T-helper 2 cell treated with Interferon-gamma antibody and Interleukin-4, amounts not matched to agents 100 ng/mL and 5 ng/mL, for 36 hours (primary cell): ENCODE results near the gene C1QTNF3. TPM values are rescaled to one million over a fixed set of nuclear protein-coding genes. Genes with fewer than 3 reads are reported as not detected.

Source experiments
- intact Hi-C: fragments of 100-400 bp; cut with micrococcal nuclease; formaldehyde crosslinking; loops from one replicate; pipeline ENCODE4 v1.15.1; 2023
- total RNA-seq: library from RNA; stranded (reverse); gene quantifications from 2 replicates; pipeline ENCODE4 v1.2.3, GENCODE V29; 2022

The C1QTNF3 gene
- total RNA-seq, 1 donor from 2014 or later = 4.5 TPM

- intact Hi-C loops = no loop called here
These were observed 41.7 kb downstream of the C1QTNF3 start for GRCh38 chr5:34001241-34001841.

GRCh38 chr5:33999978-34000377 lies 43.0 kb downstream of the C1QTNF3 start:
- intact Hi-C loops = loop anchor here (10.0 kb wide), 2 partner anchors 245 to 465 kb away; no protein-coding TSS in a partner anchor

GRCh38 chr5:33997331-33997983 lies 45.6 kb downstream of the C1QTNF3 start:
- intact Hi-C loops = loop anchor here (10.0 kb wide), 2 partner anchors 247 to 467 kb away; no protein-coding TSS in a partner anchor

- intact Hi-C loops = loop anchor here (10.0 kb wide), 2 partner anchors 249 to 469 kb away; no protein-coding TSS in a partner anchor
These were observed 47.1 kb downstream of the C1QTNF3 start for GRCh38 chr5:33995865-33996264.

- intact Hi-C loops = loop anchor here (10.0 kb wide), 2 partner anchors 250 to 470 kb away; no protein-coding TSS in a partner anchor
These were observed 48.2 kb downstream of the C1QTNF3 start for GRCh38 chr5:33994845-33995244.

GRCh38 chr5:33992864-33993263 lies 50.1 kb downstream of the C1QTNF3 start:
- intact Hi-C loops = loop anchor here (10.0 kb wide), 2 partner anchors 252 to 472 kb away; no protein-coding TSS in a partner anchor

- intact Hi-C loops = no loop called here
These were observed 57.6 kb downstream of the C1QTNF3 start for GRCh38 chr5:33985447-33985846.

- intact Hi-C loops = no loop called here
These were observed 58.3 kb downstream of the C1QTNF3 start, which contains the start of gene SLC45A2 for GRCh38 chr5:33984671-33985124. Gene SLC45A2, minus strand, starts transcription at chr5:33984693. Its CDS starts 110 bp downstream, at chr5:33984583.

GRCh38 chr5:33984178-33984577 lies 58.8 kb downstream of the C1QTNF3 start:
- intact Hi-C loops = no loop called here

- intact Hi-C loops = no loop called here
These were observed 61.4 kb downstream of the C1QTNF3 start for GRCh38 chr5:33981408-33982162.

- intact Hi-C loops = no loop called here
These were observed 63.0 kb downstream of the C1QTNF3 start for GRCh38 chr5:33980030-33980429.

GRCh38 chr5:33978306-33978705 lies 64.7 kb downstream of the C1QTNF3 start:
- intact Hi-C loops = no loop called here

- intact Hi-C loops = no loop called here
These were observed 66.7 kb downstream of the C1QTNF3 start for GRCh38 chr5:33976307-33976706.

- intact Hi-C loops = no loop called here
These were observed 67.2 kb downstream of the C1QTNF3 start for GRCh38 chr5:33975852-33976251.

GRCh38 chr5:33973271-33973670 lies 69.7 kb downstream of the C1QTNF3 start:
- intact Hi-C loops = no loop called here

GRCh38 chr5:33969572-33970452 lies 73.2 kb downstream of the C1QTNF3 start:
- intact Hi-C loops = loop anchor here (1.0 to 2.0 kb wide), 2 partner anchors 381 to 534 kb away; no protein-coding TSS in a partner anchor

- intact Hi-C loops = no loop called here
These were observed 74.6 kb downstream of the C1QTNF3 start for GRCh38 chr5:33968211-33969005.
